Smooth muscle cell (in vitro differentiated cells): Measurements from ENCODE around the gene CCDC28B. TPM values are rescaled to one million over a fixed set of nuclear protein-coding genes. Genes with fewer than 3 reads are reported as not detected.

ENCODE experiments used
- DNase-seq: peaks from one replicate; lab custom pipeline; 2025; ENCODE audit not compliant: unreplicated experiment; lab: John Stamatoyannopoulos, UW
- H2AFZ ChIP-seq: fragments of 200-600 bp; sonication (generic); 2 replicates; pipeline ENCODE4 v1.6.0; 2016; ENCODE audit warnings: antibody characterized with exemption, low read depth, mild to moderate bottlenecking
- H3F3A ChIP-seq: fragments of 200-600 bp; sonication (generic); 2 replicates; pipeline ENCODE4 v1.6.0; 2017; ENCODE audit warnings: antibody characterized with exemption, low read depth
- H3K27ac ChIP-seq: fragments of 200-600 bp; sonication (generic); 2 replicates; pipeline ENCODE4 v1.5.1; 2016; ENCODE audit warnings: low read depth, mild to moderate bottlenecking
- H3K27me3 ChIP-seq: fragments of 200-600 bp; sonication (generic); 2 replicates; pipeline ENCODE4 v1.6.1; 2016; ENCODE audit warnings: low read depth, mild to moderate bottlenecking
- H3K36me3 ChIP-seq: fragments of 200-600 bp; sonication (generic); 2 replicates; pipeline ENCODE4 v1.5.1; 2016; ENCODE audit warnings: low read depth
- H3K4me1 ChIP-seq: fragments of 200-600 bp; sonication (generic); 2 replicates; pipeline ENCODE4 v1.5.1; 2016; ENCODE audit warnings: low read depth
- H3K4me2 ChIP-seq: fragments of 200-600 bp; sonication (generic); 2 replicates; pipeline ENCODE4 v1.6.0; 2016; ENCODE audit warnings: mild to moderate bottlenecking
- H3K4me3 ChIP-seq: fragments of 200-600 bp; sonication (generic); 2 replicates; pipeline ENCODE4 v1.5.1; 2016; ENCODE audit warnings: mild to moderate bottlenecking
- H3K79me2 ChIP-seq: fragments of 200-600 bp; sonication (generic); 2 replicates; pipeline ENCODE4 v1.6.0; 2016; ENCODE audit warnings: low read depth, mild to moderate bottlenecking
- H3K9ac ChIP-seq: fragments of 200-600 bp; sonication (generic); 2 replicates; pipeline ENCODE4 v1.6.0; 2016; ENCODE audit warnings: low read depth
- H3K9me3 ChIP-seq: fragments of 200-600 bp; sonication (generic); replicated peaks from 2 replicates; pipeline ENCODE4 v1.5.1; 2016; ENCODE audit warnings: low read depth
- H4K20me1 ChIP-seq: fragments of 200-600 bp; sonication (generic); 2 replicates; pipeline ENCODE4 v1.6.0; 2016; ENCODE audit warnings: low read depth
- WGBS: methylation state at CpG from one replicate; pipeline ENCODE4 v1.1.7; 2016; ENCODE audit warnings: low lambda C conversion rate; 5-methylcytosine and 5-hydroxymethylcytosine counted together
- polyA plus RNA-seq: library from polyadenylated mRNA; unstranded; fragments of >200 nt; fragmentation: Nextera tagmentation; extraction: Ambion mirVana; gene quantifications from 2 replicates; pipeline ENCODE4 v1.2.1, GENCODE V29; 2016
- total RNA-seq: library from RNA; depleted of rRNA; stranded (reverse); fragments of >200 nt; gene quantifications from 2 replicates; pipeline ENCODE4 v1.2.3, GENCODE V29; 2014
- TF ChIP-seq, protein P1 (sequence below): fragments of 200-600 bp; sonication (generic); IDR thresholded peaks from 2 replicates; pipeline ENCODE4 v1.5.1; 2017; ENCODE audit warnings: borderline replicate concordance, mild to moderate bottlenecking, antibody characterized with exemption; ENCODE audit not compliant: insufficient read depth, poor library complexity, severe bottlenecking

Gene CCDC28B
- total and polyA plus RNA-seq, 2 experiments from 2014 or later = 41.6 to 58.9 TPM

DNA sequence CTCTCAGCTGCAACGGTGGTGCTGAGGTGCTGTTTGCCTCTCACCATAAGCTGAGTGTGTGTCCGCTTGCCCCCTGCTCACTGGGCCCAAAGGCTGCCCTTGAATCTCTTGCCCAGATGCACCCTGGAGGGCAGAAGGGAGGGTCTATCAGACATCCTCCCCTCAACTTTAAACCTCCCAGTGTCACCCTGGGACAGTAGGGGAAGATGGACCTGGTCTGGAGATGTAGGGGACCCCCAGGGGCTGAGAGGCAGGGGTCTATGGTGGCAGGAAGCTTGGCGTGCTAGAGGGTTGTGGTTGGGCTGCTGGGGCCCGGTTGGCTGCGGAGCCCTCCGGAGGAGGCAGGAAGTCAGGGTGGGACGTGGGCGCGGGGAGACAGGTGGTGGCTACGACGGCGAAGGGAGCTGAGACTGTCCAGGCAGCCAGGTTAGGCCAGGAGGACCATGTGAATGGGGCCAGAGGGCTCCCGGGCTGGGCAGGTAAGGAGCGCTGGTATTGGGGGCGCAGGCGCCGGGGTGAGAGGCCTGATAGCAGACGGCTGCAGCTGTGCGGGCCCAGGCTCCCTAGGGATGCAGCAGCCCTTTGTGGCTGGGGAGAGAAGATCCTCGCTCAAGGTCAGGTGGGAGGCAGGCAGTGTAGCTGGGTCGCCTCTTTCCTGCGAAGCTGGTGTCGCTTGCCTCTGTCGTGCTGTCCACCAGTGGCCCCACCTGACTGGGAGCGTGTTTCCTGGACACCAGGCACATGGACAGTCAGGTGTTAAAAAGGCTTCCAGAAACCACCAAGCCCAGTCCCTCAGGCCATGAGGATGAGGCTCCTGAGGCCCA lies 50.7 kb downstream of the CCDC28B start, which contains the start of gene LCK:
Gene LCK (plus strand): TSS at position 373 of the 824 bp plus-strand sequence. CDS start 23,065 bp downstream, outside the sequence.
- H2AFZ ChIP-seq = no peak within 1 kb of the TSS
- H3K9me3 ChIP-seq = no peaks in the 10 kb centered on the region
- no peak within 1 kb of the TSS for H3K27ac ChIP-seq
- no peak within 1 kb of the TSS for H3K4me3 ChIP-seq
- H4K20me1 ChIP-seq = no peaks in the 10 kb centered on the region
- H3K79me2 ChIP-seq = no peaks in the 10 kb centered on the region
- no peaks in the 10 kb centered on the region for H3K36me3 ChIP-seq
- no peaks in the 10 kb centered on the region for H3F3A ChIP-seq
- H3K9ac ChIP-seq = no peak within 1 kb of the TSS
- H3K4me2 ChIP-seq = no peak within 1 kb of the TSS
- no peak for DNase-seq
- H3K4me1 ChIP-seq = no peaks in the 10 kb centered on the region
- WGBS = 89% methylated on average over 25 of the region's 25 CpGs
- H3K27me3 ChIP-seq = no peaks in the 10 kb centered on the region
- TF ChIP-seq, protein P1, sequence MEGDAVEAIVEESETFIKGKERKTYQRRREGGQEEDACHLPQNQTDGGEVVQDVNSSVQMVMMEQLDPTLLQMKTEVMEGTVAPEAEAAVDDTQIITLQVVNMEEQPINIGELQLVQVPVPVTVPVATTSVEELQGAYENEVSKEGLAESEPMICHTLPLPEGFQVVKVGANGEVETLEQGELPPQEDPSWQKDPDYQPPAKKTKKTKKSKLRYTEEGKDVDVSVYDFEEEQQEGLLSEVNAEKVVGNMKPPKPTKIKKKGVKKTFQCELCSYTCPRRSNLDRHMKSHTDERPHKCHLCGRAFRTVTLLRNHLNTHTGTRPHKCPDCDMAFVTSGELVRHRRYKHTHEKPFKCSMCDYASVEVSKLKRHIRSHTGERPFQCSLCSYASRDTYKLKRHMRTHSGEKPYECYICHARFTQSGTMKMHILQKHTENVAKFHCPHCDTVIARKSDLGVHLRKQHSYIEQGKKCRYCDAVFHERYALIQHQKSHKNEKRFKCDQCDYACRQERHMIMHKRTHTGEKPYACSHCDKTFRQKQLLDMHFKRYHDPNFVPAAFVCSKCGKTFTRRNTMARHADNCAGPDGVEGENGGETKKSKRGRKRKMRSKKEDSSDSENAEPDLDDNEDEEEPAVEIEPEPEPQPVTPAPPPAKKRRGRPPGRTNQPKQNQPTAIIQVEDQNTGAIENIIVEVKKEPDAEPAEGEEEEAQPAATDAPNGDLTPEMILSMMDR = no peak

Other genes starting within 250 kb of the CCDC28B start
- 80.4 and 90.6 TPM in 2 replicates for gene KHDRBS1, start 186.7 kb upstream of the CCDC28B start, total RNA-seq
- gene KHDRBS1, start 186.7 kb upstream of the CCDC28B start, polyA plus RNA-seq = 85.0 and 86.5 TPM in 2 replicates
- gene TMEM39B, start 127.7 kb upstream of the CCDC28B start, total RNA-seq = 9.2 and 9.4 TPM in 2 replicates
- gene TMEM39B, start 127.7 kb upstream of the CCDC28B start, polyA plus RNA-seq = 4.4 and 7.5 TPM in 2 replicates
- gene KPNA6, start 92.5 kb upstream of the CCDC28B start, total RNA-seq = 35.8 and 40.9 TPM in 2 replicates
- gene KPNA6, start 92.5 kb upstream of the CCDC28B start, polyA plus RNA-seq = 22.3 and 29.1 TPM in 2 replicates
- gene TXLNA, start 20.9 kb upstream of the CCDC28B start, total RNA-seq = 42.7 and 44.6 TPM in 2 replicates
- 42.0 and 46.0 TPM in 2 replicates for gene TXLNA, start 20.9 kb upstream of the CCDC28B start, polyA plus RNA-seq
- gene IQCC, start 5.1 kb downstream of the CCDC28B start, total RNA-seq = 1.4 and 3.1 TPM in 2 replicates
- 2.4 TPM in 2 replicates for gene IQCC, start 5.1 kb downstream of the CCDC28B start, polyA plus RNA-seq
- gene DCDC2B, start 8.5 kb downstream of the CCDC28B start, total RNA-seq = not detected in 2 replicates
- gene DCDC2B, start 8.5 kb downstream of the CCDC28B start, polyA plus RNA-seq = 0.47 TPM in 1 of 2 replicates, not detected in the other
- 10.9 and 13.3 TPM in 2 replicates for gene TMEM234, start 21.8 kb downstream of the CCDC28B start, total RNA-seq
- 19.8 and 27.5 TPM in 2 replicates for gene TMEM234, start 21.8 kb downstream of the CCDC28B start, polyA plus RNA-seq
- 200 and 240 TPM in 2 replicates for gene EIF3I, start 21.8 kb downstream of the CCDC28B start, total RNA-seq
- 250 and 257 TPM in 2 replicates for gene EIF3I, start 21.8 kb downstream of the CCDC28B start, polyA plus RNA-seq
- gene FAM167B, start 46.6 kb downstream of the CCDC28B start, total RNA-seq = 0.31 TPM in 1 of 2 replicates, not detected in the other
- gene FAM167B, start 46.6 kb downstream of the CCDC28B start, polyA plus RNA-seq = 0.39 TPM in 1 of 2 replicates, not detected in the other
- gene LCK, start 50.7 kb downstream of the CCDC28B start, total RNA-seq = 0.22 TPM in 1 of 2 replicates, not detected in the other
- gene LCK, start 50.7 kb downstream of the CCDC28B start, polyA plus RNA-seq = not detected in 2 replicates
- gene HDAC1, start 91.5 kb downstream of the CCDC28B start, total RNA-seq = 29.3 and 40.5 TPM in 2 replicates
- gene HDAC1, start 91.5 kb downstream of the CCDC28B start, polyA plus RNA-seq = 48.8 and 51.7 TPM in 2 replicates
- gene MARCKSL1, start 135.6 kb downstream of the CCDC28B start, total RNA-seq = 108 and 126 TPM in 2 replicates
- gene MARCKSL1, start 135.6 kb downstream of the CCDC28B start, polyA plus RNA-seq = 358 and 389 TPM in 2 replicates
- 1.6 and 10.0 TPM in 2 replicates for gene FAM229A, start 161.9 kb downstream of the CCDC28B start, total RNA-seq
- 9.6 and 11.1 TPM in 2 replicates for gene FAM229A, start 161.9 kb downstream of the CCDC28B start, polyA plus RNA-seq
- not detected in 2 replicates for gene TSSK3, start 161.9 kb downstream of the CCDC28B start, total RNA-seq
- 0.31 and 1.3 TPM in 2 replicates for gene TSSK3, start 161.9 kb downstream of the CCDC28B start, polyA plus RNA-seq
- gene BSDC1, start 193.8 kb downstream of the CCDC28B start, total RNA-seq = 57.3 and 63.4 TPM in 2 replicates
- 45.4 and 53.7 TPM in 2 replicates for gene BSDC1, start 193.8 kb downstream of the CCDC28B start, polyA plus RNA-seq